ENCODE measurements around the gene LPAR3.

- no peak for TF ChIP-seq POLR2AphosphoS5 (IDR thresholded peaks at IDR 0.05; ENCODE audit: low read depth, low read length)
- TF ChIP-seq TAF1 (IDR thresholded peaks at IDR 0.05; ENCODE audit: low read depth, low read length): no peak
- TF ChIP-seq POLR2A (IDR thresholded peaks at IDR 0.05; ENCODE audit: low read depth, low read length): no peak
- TF ChIP-seq PAX5 (IDR thresholded peaks at IDR 0.05; ENCODE audit: insufficient read depth, low read length, severe bottlenecking): no peak
These were observed 69.0 kb downstream of the LPAR3 start for GRCh38 chr1:84823991-84824390.

Data from GM12891 (cell line).